SHP77 (cell line): ENCODE measurements around the gene ABCD3.
A peak's percentile ranks its signal among the peaks of the same experiment; 100 is the strongest.

Experiments
- DNase-seq, 2 experiments: peaks; one replicate each; lab custom pipeline; 2025; lab: John Stamatoyannopoulos, UW

Gene ABCD3

GRCh38 chr1:94463056-94463764 is 45.0 kb downstream of the ABCD3 start:
- no peak for DNase-seq

GRCh38 chr1:94463765-94464330 is 45.7 kb downstream of the ABCD3 start:
- DNase-seq: peak; percentile 32 to 41

- no peak for DNase-seq
Measured at GRCh38 chr1:94468708-94469107, 50.5 kb downstream of the ABCD3 start.

GRCh38 chr1:94471271-94471670 is 53.1 kb downstream of the ABCD3 start:
- DNase-seq: no peak

GRCh38 chr1:94475232-94475631 is 57.0 kb downstream of the ABCD3 start:
- no peak for DNase-seq

- DNase-seq: no peak
Measured at GRCh38 chr1:94479682-94480081, 61.5 kb downstream of the ABCD3 start.

GRCh38 chr1:94481473-94481933 is 63.3 kb downstream of the ABCD3 start:
- peak; percentile 37 to 39 for DNase-seq

- no peak for DNase-seq
Measured at GRCh38 chr1:94486990-94487389, 68.8 kb downstream of the ABCD3 start.

GRCh38 chr1:94490556-94490955 is 72.4 kb downstream of the ABCD3 start:
- DNase-seq: no peak

- no peak for DNase-seq
Measured at GRCh38 chr1:94496076-94496755, 78.0 kb downstream of the ABCD3 start.

- DNase-seq: no peak
Measured at GRCh38 chr1:94501426-94501825, 83.2 kb downstream of the ABCD3 start.

- DNase-seq: no peak
Measured at GRCh38 chr1:94501935-94502334, 83.7 kb downstream of the ABCD3 start.

- no peak for DNase-seq
Measured at GRCh38 chr1:94503153-94503552, 85.0 kb downstream of the ABCD3 start.

GRCh38 chr1:94504601-94505000 is 86.4 kb downstream of the ABCD3 start:
- DNase-seq: no peak

GRCh38 chr1:94512816-94513215 is 94.6 kb downstream of the ABCD3 start:
- DNase-seq: no peak

GRCh38 chr1:94514095-94514727 is 96.0 kb downstream of the ABCD3 start:
- DNase-seq: peak; percentile 39 to 45

GRCh38 chr1:94515296-94515947 is 97.2 kb downstream of the ABCD3 start:
- DNase-seq: no peak

- no peak for DNase-seq
Measured at GRCh38 chr1:94519351-94519750, 101.2 kb downstream of the ABCD3 start.

GRCh38 chr1:94522304-94522703 is 104.1 kb downstream of the ABCD3 start:
- DNase-seq: peak; percentile 49 to 62

- DNase-seq: no peak
Measured at GRCh38 chr1:94524531-94524930, 106.3 kb downstream of the ABCD3 start.

- no peak for DNase-seq
Measured at GRCh38 chr1:94526152-94526980, 108.2 kb downstream of the ABCD3 start.
